GM12872 (cell line): ENCODE measurements around the gene RASGRF2.

Experiments
- TF ChIP-seq, protein P1 (sequence below): IDR thresholded peaks from 3 replicates; pipeline ENCODE4 v1.5.1; 2011; ENCODE audit warnings: low read depth, mild to moderate bottlenecking, low read length, moderate library complexity; ENCODE audit not compliant: insufficient read depth

RASGRF2 gene

DNA sequence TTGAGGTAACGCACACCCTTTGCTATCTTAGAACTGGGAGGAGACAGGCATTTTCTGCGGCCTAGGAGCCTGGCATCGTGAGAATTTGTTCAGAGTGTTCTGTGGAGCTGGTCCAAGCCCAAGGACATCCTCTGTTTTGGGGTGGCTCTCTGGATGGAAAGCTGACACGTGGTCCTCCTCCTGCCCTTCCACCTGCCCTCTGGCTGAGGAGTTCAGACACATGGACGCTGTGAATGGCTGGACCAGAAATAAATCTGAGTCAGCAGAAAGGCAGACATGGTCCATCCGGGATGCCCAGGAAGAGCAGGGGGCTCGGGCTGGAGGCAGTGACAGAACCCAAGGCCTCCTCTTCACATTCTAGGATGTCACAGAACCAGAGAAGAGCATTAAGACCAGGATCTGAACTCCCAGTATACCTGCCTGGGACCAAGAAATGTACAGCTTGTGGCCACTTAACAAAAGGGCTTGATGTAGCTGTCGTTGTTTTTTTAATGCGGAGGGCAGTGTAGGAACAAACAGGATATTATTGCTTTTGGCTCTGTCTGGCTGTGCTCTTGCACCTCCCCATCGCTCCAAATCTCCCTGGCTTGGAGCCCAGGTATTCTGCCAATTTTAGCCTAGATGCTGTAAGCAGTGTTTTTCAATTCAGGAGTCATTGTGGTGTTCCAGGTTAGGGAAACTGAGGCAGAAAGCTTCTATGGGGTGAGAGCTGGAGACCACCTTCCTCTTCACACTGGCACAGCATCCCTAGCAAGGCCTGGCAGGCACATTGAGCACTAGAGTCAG lies 275.3 kb downstream of the RASGRF2 start:
- TF ChIP-seq, protein P1, sequence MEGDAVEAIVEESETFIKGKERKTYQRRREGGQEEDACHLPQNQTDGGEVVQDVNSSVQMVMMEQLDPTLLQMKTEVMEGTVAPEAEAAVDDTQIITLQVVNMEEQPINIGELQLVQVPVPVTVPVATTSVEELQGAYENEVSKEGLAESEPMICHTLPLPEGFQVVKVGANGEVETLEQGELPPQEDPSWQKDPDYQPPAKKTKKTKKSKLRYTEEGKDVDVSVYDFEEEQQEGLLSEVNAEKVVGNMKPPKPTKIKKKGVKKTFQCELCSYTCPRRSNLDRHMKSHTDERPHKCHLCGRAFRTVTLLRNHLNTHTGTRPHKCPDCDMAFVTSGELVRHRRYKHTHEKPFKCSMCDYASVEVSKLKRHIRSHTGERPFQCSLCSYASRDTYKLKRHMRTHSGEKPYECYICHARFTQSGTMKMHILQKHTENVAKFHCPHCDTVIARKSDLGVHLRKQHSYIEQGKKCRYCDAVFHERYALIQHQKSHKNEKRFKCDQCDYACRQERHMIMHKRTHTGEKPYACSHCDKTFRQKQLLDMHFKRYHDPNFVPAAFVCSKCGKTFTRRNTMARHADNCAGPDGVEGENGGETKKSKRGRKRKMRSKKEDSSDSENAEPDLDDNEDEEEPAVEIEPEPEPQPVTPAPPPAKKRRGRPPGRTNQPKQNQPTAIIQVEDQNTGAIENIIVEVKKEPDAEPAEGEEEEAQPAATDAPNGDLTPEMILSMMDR, result no peak

- TF ChIP-seq, protein P1, result no peak
Observed at GRCh38 chr5:81238460-81238859, 278.3 kb downstream of the RASGRF2 start.

- TF ChIP-seq, protein P1, result no peak
Observed at GRCh38 chr5:81239613-81240012, 279.4 kb downstream of the RASGRF2 start.

GRCh38 chr5:81241001-81241400 lies 280.8 kb downstream of the RASGRF2 start:
- TF ChIP-seq, protein P1, result no peak

GRCh38 chr5:81241961-81242648 lies 281.9 kb downstream of the RASGRF2 start:
- TF ChIP-seq, protein P1, result no peak

DNA sequence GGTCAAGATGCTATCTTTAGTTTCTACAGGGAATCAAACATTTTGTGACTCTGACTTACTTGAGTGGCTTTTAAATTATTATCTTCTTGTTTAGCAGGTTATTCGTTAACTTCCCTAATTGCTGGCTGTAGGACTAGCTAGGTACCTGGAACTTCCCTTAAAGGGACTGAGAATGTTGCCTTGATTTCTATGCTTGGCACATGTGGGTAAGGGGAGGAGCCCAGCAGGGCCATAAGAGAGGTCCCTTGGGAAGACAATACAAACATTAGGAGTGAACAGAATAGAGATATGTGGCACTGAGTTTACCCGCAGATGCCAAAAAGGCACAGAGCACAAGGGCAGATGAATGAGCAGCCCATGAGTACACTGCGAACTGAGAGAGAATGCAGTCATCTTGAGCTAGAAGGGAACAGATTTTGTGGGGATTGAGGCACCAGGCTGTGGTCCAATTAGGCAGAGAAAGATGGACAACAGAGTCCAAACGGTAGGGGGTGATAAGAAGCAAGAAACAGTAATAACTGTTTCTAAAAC lies 282.8 kb downstream of the RASGRF2 start:
- TF ChIP-seq, protein P1, result no peak

DNA sequence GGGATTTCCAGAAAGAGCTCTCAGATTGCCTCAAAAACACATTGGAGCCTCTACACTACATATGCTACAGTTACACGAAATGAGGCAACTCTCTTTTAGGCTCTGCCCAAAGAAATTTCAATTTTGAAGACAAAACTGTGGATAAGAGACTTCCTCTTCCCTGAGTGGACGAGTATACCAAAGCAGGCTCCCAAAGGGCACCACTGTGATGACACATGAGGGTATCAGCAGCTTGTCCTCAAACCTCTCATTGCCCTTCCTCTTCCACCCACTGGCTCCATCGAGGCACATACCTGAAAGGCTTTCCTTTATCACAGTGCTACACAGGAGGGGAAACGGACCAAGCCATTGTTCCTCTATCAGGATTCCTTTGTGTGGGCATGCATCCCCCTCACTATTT lies 284.3 kb downstream of the RASGRF2 start:
- TF ChIP-seq, protein P1, result no peak
